HG03139 (cell line): Measurements from ENCODE around the gene MAK.
"Not testable (repeated sequence)": the region's sequence is repeated elsewhere in the genome, so short reads cannot be mapped to it uniquely, and the experiment has no call there.

Source experiments
- ATAC-seq: cut with Tn5 transposase; IDR thresholded peaks from one replicate; pipeline ENCODE4 v1.9.1; 2021; ENCODE audit not compliant: unreplicated experiment

MAK gene

GRCh38 chr6:10725044-10725443, 113.3 kb downstream of the MAK start:
- no peak for ATAC-seq

- ATAC-seq = no peak
These were observed 114.8 kb downstream of the MAK start for GRCh38 chr6:10723567-10723881.

GRCh38 chr6:10722820-10723566, 115.3 kb downstream of the MAK start, which contains the start of gene TMEM14C:
TSS of gene TMEM14C (plus strand) at chr6:10723070. CDS start at chr6:10724614, 1,544 bp downstream.
- peak; percentile 92 for ATAC-seq

- ATAC-seq = no peak
These were observed 115.8 kb downstream of the MAK start for GRCh38 chr6:10722570-10722819.

- ATAC-seq = no peak
These were observed 116.3 kb downstream of the MAK start for GRCh38 chr6:10721850-10722569.

GRCh38 chr6:10720960-10721849, 117.1 kb downstream of the MAK start:
- ATAC-seq = not testable (repeated sequence)

- no peak for ATAC-seq
These were observed 117.9 kb downstream of the MAK start for GRCh38 chr6:10720265-10720959.

GRCh38 chr6:10719964-10720264, 118.4 kb downstream of the MAK start:
- no peak for ATAC-seq

GRCh38 chr6:10719296-10719963, 118.9 kb downstream of the MAK start:
- ATAC-seq = no peak

GRCh38 chr6:10713962-10714361, 124.4 kb downstream of the MAK start:
- ATAC-seq = no peak
